Activated naive CD8-positive, alpha-beta T cell treated with anti-CD3 and anti-CD28 coated beads for 36 hours (primary cell): ENCODE results near the gene EPN1. TPM values are rescaled to one million over a fixed set of nuclear protein-coding genes. Genes with fewer than 3 reads are reported as not detected.

Experiments used
- DNase-seq: peaks from one replicate; pipeline ENCODE4 v3.0.0; 2021
- H3K27ac Mint-ChIP-seq: one replicate; pipeline ENCODE4 v1.8.0; 2022; ENCODE audit warnings: mild to moderate bottlenecking, moderate library complexity, mixed read lengths
- H3K27me3 Mint-ChIP-seq: one replicate; pipeline ENCODE4 v1.8.0; 2022; ENCODE audit warnings: mild to moderate bottlenecking, mixed read lengths
- H3K36me3 Mint-ChIP-seq: one replicate; pipeline ENCODE4 v1.8.0; 2021; ENCODE audit warnings: mild to moderate bottlenecking, mixed read lengths
- H3K4me1 Mint-ChIP-seq: one replicate; pipeline ENCODE4 v1.8.0; 2021; ENCODE audit warnings: mixed read lengths
- H3K4me3 Mint-ChIP-seq: one replicate; pipeline ENCODE4 v1.8.0; 2022; ENCODE audit warnings: mild to moderate bottlenecking, moderate library complexity, mixed read lengths
- H3K9me3 Mint-ChIP-seq: one replicate; pipeline ENCODE4 v1.8.0; 2022; ENCODE audit warnings: mixed read lengths
- total RNA-seq, 2 experiments: library from RNA; stranded (reverse); gene quantifications; one replicate each; pipeline ENCODE4 v1.2.3, GENCODE V29; 2021

The EPN1 gene
- total RNA-seq, 2 experiments from 2014 or later = 37.1 to 39.5 TPM

- Mint-ChIP-seq H3K27ac (peak within 1 kb of the TSS; percentile 98), H3K36me3 (peaks cover 54% of the 10 kb centered on the region), H3K9me3 (peaks cover 3% of the 10 kb centered on the region), H3K4me3 (peak within 1 kb of the TSS; percentile 89), H3K27me3 (peaks cover 6% of the 10 kb centered on the region), H3K4me1 (peaks cover 44% of the 10 kb centered on the region)
- peak; percentile 85 for DNase-seq
Observed at GRCh38 chr19:55643003-55643886, 31.8 kb upstream of the EPN1 start, which contains the start of gene ZNF581. Gene ZNF581 (plus strand): TSS chr19:55643649. CDS start chr19:55644572, 923 bp downstream.

- Mint-ChIP-seq H3K4me1 (peaks cover 46% of the 10 kb centered on the region), H3K27ac (peak overlapping the region; percentile 98), H3K4me3 (peak overlapping the region; percentile 89), H3K36me3 (peaks cover 51% of the 10 kb centered on the region), H3K27me3 (peaks cover 6% of the 10 kb centered on the region), H3K9me3 (peaks cover 3% of the 10 kb centered on the region)
- DNase-seq = no peak
Observed at GRCh38 chr19:55643887-55644176, 31.2 kb upstream of the EPN1 start.

- H3K36me3 Mint-ChIP-seq = peaks cover 47% of the 10 kb centered on the region
- peaks cover 46% of the 10 kb centered on the region for H3K4me1 Mint-ChIP-seq
- H3K27ac Mint-ChIP-seq = peak overlapping the region; percentile 98
- DNase-seq = no peak
- H3K9me3 Mint-ChIP-seq = no peaks in the 10 kb centered on the region
- peak overlapping the region; percentile 89 for H3K4me3 Mint-ChIP-seq
- peaks cover 6% of the 10 kb centered on the region for H3K27me3 Mint-ChIP-seq
Observed at GRCh38 chr19:55644191-55644833, 30.7 kb upstream of the EPN1 start.

- peaks cover 47% of the 10 kb centered on the region for H3K4me1 Mint-ChIP-seq
- H3K36me3 Mint-ChIP-seq = peaks cover 46% of the 10 kb centered on the region
- H3K9me3 Mint-ChIP-seq = no peaks in the 10 kb centered on the region
- H3K27me3 Mint-ChIP-seq = peaks cover 6% of the 10 kb centered on the region
- DNase-seq = no peak
- H3K27ac Mint-ChIP-seq = peak overlapping the region; percentile 98
- H3K4me3 Mint-ChIP-seq = peak overlapping the region; percentile 89
Observed at GRCh38 chr19:55644842-55645511, 30.0 kb upstream of the EPN1 start.

GRCh38 chr19:55645512-55645881 lies 29.5 kb upstream of the EPN1 start:
- peaks cover 6% of the 10 kb centered on the region for H3K27me3 Mint-ChIP-seq
- H3K27ac Mint-ChIP-seq = peak overlapping the region; percentile 56
- H3K4me1 Mint-ChIP-seq = peaks cover 49% of the 10 kb centered on the region
- no peaks in the 10 kb centered on the region for H3K9me3 Mint-ChIP-seq
- peaks cover 44% of the 10 kb centered on the region for H3K36me3 Mint-ChIP-seq
- no peak for DNase-seq
- peak overlapping the region; percentile 89 for H3K4me3 Mint-ChIP-seq

GRCh38 chr19:55646889-55647731 lies 27.9 kb upstream of the EPN1 start:
- peak overlapping the region; percentile 87 for H3K27ac Mint-ChIP-seq
- peaks cover 46% of the 10 kb centered on the region for H3K4me1 Mint-ChIP-seq
- H3K4me3 Mint-ChIP-seq = peak overlapping the region; percentile 82
- no peaks in the 10 kb centered on the region for H3K27me3 Mint-ChIP-seq
- no peaks in the 10 kb centered on the region for H3K9me3 Mint-ChIP-seq
- peaks cover 44% of the 10 kb centered on the region for H3K36me3 Mint-ChIP-seq
- DNase-seq = no peak

GRCh38 chr19:55647732-55648584 lies 27.1 kb upstream of the EPN1 start, which contains the start of gene CCDC106:
Gene CCDC106 (plus strand): TSS chr19:55648212. CDS start chr19:55649047, 835 bp downstream.
- H3K4me1 Mint-ChIP-seq = peaks cover 45% of the 10 kb centered on the region
- peaks cover 41% of the 10 kb centered on the region for H3K36me3 Mint-ChIP-seq
- H3K9me3 Mint-ChIP-seq = no peaks in the 10 kb centered on the region
- H3K27me3 Mint-ChIP-seq = no peaks in the 10 kb centered on the region
- H3K27ac Mint-ChIP-seq = peak within 1 kb of the TSS; percentile 88
- peak within 1 kb of the TSS; percentile 82 for H3K4me3 Mint-ChIP-seq
- peak; percentile 55 for DNase-seq

GRCh38 chr19:55648585-55649267 lies 26.3 kb upstream of the EPN1 start:
- peaks cover 41% of the 10 kb centered on the region for H3K4me1 Mint-ChIP-seq
- peak overlapping the region; percentile 88 for H3K27ac Mint-ChIP-seq

GRCh38 chr19:55649268-55650125 lies 25.5 kb upstream of the EPN1 start:
- Mint-ChIP-seq H3K36me3 (peaks cover 30% of the 10 kb centered on the region), H3K27me3 (peaks cover 5% of the 10 kb centered on the region), H3K4me1 (peaks cover 41% of the 10 kb centered on the region), H3K9me3 (no peaks in the 10 kb centered on the region), H3K4me3 (peak overlapping the region; percentile 82), H3K27ac (peak overlapping the region; percentile 88)
- DNase-seq = no peak

More at GRCh38 chr19:55648585-55649267, 26.3 kb upstream of the EPN1 start:
- Mint-ChIP-seq H3K36me3 (peaks cover 36% of the 10 kb centered on the region), H3K9me3 (no peaks in the 10 kb centered on the region), H3K4me3 (peak overlapping the region; percentile 82), H3K27me3 (peaks cover 1% of the 10 kb centered on the region)
- no peak for DNase-seq

GRCh38 chr19:55650126-55650557 lies 24.9 kb upstream of the EPN1 start:
- Mint-ChIP-seq H3K4me1 (peaks cover 40% of the 10 kb centered on the region), H3K27me3 (peaks cover 5% of the 10 kb centered on the region), H3K36me3 (peaks cover 26% of the 10 kb centered on the region), H3K27ac (peak overlapping the region; percentile 70), H3K4me3 (peak overlapping the region; percentile 57), H3K9me3 (no peaks in the 10 kb centered on the region)
- DNase-seq = no peak

GRCh38 chr19:55650602-55651230 lies 24.3 kb upstream of the EPN1 start:
- peaks cover 5% of the 10 kb centered on the region for H3K27me3 Mint-ChIP-seq
- peaks cover 25% of the 10 kb centered on the region for H3K36me3 Mint-ChIP-seq
- DNase-seq = no peak
- peak overlapping the region; percentile 70 for H3K27ac Mint-ChIP-seq
- H3K9me3 Mint-ChIP-seq = no peaks in the 10 kb centered on the region
- H3K4me3 Mint-ChIP-seq = peak overlapping the region; percentile 57
- peaks cover 34% of the 10 kb centered on the region for H3K4me1 Mint-ChIP-seq

GRCh38 chr19:55651236-55651635 lies 23.8 kb upstream of the EPN1 start:
- Mint-ChIP-seq H3K36me3 (peaks cover 28% of the 10 kb centered on the region), H3K4me3 (no peak overlapping the region), H3K4me1 (peaks cover 34% of the 10 kb centered on the region), H3K27ac (no peak overlapping the region), H3K9me3 (no peaks in the 10 kb centered on the region), H3K27me3 (peaks cover 5% of the 10 kb centered on the region)
- DNase-seq = no peak
